DMS79 (cell line): ENCODE data around the gene VPS18.
"Not testable (repeated sequence)": the region's sequence is repeated elsewhere in the genome, so short reads cannot be mapped to it uniquely, and the experiment has no call there.

ENCODE experiments used
- DNase-seq: peaks from one replicate; lab custom pipeline; 2025; lab: John Stamatoyannopoulos, UW

The VPS18 gene

GRCh38 chr15:40893733-40894680, at the start of gene VPS18:
TSS of gene VPS18 (plus strand) at chr15:40894450. CDS start at chr15:40894769, 319 bp downstream.
- DNase-seq = peak; percentile 60

- DNase-seq = no peak
Measured at GRCh38 chr15:40844696-40845030, 49.6 kb upstream of the VPS18 start.

- no peak for DNase-seq
Measured at GRCh38 chr15:40845036-40845435, 49.2 kb upstream of the VPS18 start.

GRCh38 chr15:40845511-40846284, 48.6 kb upstream of the VPS18 start:
- no peak for DNase-seq

DNA sequence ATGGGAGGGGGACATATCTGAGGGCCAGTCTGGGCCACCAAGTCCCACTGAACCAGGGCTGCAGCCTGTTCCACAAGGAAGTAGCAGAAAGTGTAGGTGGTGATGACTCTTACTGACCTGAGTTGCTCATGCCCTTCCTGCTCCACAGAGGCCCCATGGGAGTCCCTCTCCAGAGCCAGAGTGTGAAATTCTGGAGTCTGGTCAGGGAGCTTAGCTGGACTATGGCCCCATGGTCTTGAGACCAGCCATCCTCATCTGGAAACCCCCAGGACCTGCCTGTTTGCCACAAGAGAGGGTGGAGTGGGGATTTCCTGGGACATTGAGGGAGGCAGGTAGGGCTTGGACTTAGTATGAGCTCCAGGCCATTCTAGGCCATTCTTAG, 47.4 kb upstream of the VPS18 start:
- no peak for DNase-seq

GRCh38 chr15:40847223-40847961, 46.9 kb upstream of the VPS18 start:
- DNase-seq = peak; percentile 44

GRCh38 chr15:40850576-40851112, 43.6 kb upstream of the VPS18 start:
- DNase-seq = no peak

- no peak for DNase-seq
Measured at GRCh38 chr15:40852529-40852928, 41.7 kb upstream of the VPS18 start.

DNA sequence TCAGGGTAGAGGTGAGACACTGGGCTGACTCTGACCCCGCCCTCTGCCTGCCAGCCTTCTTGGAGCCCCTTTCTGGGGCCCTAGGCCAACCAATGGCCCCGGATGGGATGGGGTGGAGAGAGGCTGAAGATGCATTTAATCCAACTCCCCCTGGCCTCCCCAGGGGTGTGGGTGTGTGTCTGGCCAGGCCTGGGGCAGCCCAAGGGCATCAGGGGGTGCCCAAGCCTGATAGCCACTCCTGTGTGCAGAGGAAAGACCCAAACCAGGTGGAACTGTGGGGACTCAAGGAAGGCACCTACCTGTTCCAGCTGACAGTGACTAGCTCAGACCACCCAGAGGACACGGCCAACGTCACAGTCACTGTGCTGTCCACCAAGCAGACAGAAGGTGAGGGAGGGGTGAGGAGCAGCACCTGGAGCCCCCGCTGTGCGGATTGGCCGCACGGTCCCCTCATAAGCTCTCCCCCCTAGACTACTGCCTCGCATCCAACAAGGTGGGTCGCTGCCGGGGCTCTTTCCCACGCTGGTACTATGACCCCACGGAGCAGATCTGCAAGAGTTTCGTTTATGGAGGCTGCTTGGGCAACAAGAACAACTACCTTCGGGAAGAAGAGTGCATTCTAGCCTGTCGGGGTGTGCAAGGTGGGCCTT, 40.9 kb upstream of the VPS18 start:
- no peak for DNase-seq

- no peak for DNase-seq
Measured at GRCh38 chr15:40854161-40854560, 40.1 kb upstream of the VPS18 start.

- no peak for DNase-seq
Measured at GRCh38 chr15:40855706-40856234, 38.5 kb upstream of the VPS18 start.

DNA sequence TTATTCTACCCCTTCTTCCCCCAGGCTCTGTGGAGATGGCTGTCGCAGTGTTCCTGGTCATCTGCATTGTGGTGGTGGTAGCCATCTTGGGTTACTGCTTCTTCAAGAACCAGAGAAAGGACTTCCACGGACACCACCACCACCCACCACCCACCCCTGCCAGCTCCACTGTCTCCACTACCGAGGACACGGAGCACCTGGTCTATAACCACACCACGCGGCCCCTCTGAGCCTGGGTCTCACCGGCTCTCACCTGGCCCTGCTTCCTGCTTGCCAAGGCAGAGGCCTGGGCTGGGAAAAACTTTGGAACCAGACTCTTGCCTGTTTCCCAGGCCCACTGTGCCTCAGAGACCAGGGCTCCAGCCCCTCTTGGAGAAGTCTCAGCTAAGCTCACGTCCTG, 37.5 kb upstream of the VPS18 start:
- no peak for DNase-seq

GRCh38 chr15:40857601-40858341, 36.5 kb upstream of the VPS18 start:
- DNase-seq = no peak

DNA sequence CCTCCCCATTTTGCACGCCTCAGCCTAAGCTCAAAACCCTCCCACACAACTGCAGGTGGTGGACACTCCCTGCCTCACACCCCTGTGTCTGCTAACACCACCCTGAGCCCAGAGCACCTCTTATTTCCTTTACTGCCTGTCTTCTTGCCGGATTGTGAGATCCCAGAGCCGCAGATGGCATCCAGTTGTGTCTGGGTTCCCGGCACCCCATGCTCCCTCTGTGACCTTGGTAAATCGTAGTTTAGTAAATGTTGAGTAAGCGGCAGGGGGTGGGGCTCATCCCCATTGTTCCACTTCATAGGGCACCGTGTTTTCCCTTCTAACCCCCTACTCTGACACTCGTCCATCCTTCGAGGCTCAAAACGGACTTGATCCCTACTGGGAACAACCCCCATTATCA, 35.5 kb upstream of the VPS18 start:
- DNase-seq = no peak

DNA sequence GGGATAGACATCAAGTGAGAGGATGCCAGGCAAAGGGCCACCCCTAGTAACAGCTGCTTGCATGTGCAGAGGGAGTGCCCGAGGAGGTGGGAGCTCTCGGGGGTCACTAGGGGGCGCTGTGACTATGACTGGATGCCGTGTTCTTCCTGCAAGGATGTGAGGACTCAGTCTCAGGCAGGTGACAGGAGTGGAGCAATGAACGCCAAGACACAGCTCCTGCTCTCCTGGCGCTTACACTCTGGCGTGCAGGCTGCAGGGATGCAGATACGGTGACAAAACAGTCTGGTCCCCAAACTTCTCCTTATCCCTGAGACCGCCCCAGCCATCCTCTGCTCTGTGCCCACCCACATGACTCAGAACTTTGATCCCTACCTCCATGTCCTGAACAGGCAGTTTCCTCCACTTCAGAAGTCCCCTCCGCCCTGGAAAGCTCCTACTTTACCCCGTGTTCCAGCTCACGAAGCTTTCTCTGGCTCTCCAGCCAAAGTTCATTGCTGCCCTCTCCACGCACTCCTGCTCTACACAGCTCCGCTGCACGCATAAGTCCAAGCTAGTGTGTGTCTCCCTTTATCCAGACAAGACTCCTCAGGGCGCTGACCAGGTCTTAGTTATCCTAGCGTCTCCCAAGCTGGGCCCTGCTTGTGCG, 34.9 kb upstream of the VPS18 start:
- DNase-seq = no peak

- DNase-seq = not testable (repeated sequence)
Measured at GRCh38 chr15:40861147-40861546, 33.1 kb upstream of the VPS18 start.

DNA sequence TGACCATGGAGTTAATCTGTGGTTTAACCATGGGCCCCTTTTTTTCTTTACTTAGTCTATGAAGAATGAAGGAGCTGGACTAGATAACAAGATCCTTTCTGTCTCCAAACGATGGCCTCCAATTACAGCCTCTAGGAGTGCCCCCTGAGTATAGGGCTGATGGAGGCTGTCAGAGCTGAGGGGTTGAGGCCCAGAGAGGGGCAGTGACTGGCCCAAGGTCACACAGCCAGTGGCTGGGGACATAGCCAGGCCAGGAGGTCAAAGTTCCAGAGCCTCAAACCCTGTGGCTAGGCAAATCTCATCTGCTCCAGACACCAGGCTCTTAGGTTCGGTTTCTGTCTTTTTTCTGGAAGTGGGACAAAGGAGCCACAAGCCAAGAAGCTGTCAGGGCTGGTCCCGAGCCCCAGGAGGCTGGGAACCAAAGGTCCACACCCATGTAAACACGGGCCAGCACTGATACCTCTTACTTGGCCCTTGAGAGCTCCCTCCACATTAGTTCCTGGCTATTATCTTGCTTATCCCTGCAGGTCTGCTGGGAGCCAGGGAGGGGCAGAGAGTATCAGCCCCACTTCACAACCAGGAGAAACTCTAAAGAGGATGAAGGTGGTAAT, 30.5 kb upstream of the VPS18 start:
- DNase-seq = no peak

GRCh38 chr15:40867199-40867598, 27.1 kb upstream of the VPS18 start:
- DNase-seq = no peak

DNA sequence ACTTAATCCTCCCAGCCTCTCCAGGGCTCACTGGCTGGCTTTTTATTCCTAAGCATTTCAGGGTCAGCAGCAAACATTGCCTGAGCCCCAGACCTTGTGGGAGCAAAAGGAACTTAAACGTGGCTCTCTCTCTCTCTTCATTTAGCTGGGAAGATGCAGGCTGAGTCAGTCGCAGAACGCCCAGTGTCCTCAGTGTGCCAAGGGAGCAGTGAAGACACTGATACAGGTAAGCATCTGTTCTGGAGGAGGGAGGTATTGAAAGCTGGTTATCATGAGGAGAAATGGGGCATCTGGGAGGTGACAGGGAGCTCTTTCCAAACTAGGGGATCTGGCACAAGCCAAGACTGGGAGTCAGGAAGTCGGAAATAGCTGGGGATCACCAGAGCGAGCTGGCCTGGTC, 24.6 kb upstream of the VPS18 start:
- no peak for DNase-seq

- DNase-seq = no peak
Measured at GRCh38 chr15:40870716-40871115, 23.5 kb upstream of the VPS18 start.
